B cell (primary cell): Measurements from ENCODE around the gene PPP1R9A.

Experiments used
- CTCF ChIP-seq: fragments of 200-600 bp; IDR thresholded peaks from one replicate; pipeline ENCODE4 v1.8.0; 2022; ENCODE audit warnings: antibody characterized with exemption, mild to moderate bottlenecking
- EZH2 ChIP-seq: IDR thresholded peaks from 2 replicates; pipeline ENCODE4 v1.6.1; 2012; ENCODE audit warnings: borderline replicate concordance, low read depth, mild to moderate bottlenecking, moderate library complexity, low read length; ENCODE audit not compliant: insufficient read depth, poor library complexity, severe bottlenecking

GRCh38 chr7:94903971-94904370, 3.4 kb upstream of the PPP1R9A start:
- TF ChIP-seq CTCF = no peak
- no peak for TF ChIP-seq EZH2
